ENCODE results near the gene KRTAP25-1.

The KRTAP25-1 gene

DNA sequence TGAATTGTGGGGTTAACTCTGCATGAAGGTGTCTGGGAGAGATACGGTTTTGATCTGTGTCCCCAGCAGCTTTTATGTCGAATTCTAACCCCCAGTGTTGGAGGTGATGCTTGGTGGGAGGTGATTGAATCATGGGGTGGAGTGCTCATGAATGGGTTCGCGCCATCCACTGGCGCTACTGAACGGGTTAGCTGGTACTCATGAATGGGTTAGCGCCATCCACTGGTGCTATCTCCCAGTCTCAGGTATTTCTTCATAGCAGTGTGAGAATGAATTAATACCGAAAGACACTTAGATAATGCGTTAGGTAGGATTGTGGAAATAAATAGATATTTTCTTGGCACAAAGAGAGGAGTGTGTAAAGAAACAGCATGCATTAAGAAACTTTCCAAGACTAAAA lies 40.5 kb downstream of the KRTAP25-1 start:
- DNase-seq = no peak

DNA sequence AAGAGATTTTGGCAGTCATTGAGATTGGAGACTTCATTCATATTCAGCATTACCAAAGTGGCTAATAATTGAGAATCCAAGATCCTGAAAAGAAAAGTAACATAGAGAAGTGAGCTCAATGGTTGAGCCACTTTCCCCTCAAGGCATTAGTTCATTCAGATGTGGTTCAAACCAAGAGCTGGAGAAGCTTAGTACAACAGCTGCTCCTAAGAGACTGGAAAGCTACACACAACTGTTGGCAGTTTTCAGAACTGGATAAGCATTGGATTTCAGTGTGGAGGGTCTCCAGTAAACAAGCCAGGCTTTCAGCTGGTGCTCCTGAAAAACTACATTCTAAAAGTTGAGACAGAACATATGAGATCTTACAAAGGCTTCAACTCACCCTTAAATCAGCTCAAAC lies 44.3 kb downstream of the KRTAP25-1 start:
- DNase-seq = peak in 1 of 2 experiments; percentile 35

DNA sequence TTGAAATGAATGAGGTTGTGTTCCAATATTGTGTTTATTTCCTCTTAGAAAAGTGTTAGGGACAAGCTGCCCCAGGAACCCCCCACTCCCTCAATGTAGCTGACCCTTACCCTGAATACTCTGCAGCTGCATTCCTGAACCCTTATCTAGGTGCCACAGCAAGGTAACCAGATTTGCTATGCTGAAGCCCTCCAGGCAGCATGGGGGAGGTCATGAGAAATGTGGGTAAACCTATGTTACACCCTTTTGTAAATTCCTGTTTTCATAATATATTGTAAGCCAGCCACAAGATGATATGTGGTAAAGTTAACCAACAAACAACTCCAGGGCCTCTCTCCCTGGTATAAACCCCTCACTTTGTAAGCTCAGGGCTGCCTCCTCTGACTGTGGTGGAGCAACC lies 45.6 kb downstream of the KRTAP25-1 start:
- DNase-seq = no peak

DNA sequence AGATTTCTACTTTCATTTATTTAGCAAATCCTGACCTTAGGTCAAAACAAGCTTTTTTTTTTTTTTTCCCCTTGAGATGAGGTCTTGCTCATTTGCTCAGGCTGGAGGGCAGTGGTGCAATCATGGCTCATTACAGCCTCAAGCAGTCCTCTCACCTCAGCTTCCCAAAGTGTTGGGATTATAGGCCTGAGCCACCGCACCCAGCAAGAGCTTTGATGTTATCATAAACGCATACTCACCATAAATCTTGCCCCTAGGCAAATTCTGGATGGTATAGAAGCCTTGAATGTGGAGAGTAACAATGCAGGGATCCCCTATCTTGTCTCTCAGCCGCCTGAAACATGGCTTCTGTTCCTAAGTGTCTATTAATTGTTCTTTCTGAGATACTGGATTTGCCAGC lies 48.7 kb downstream of the KRTAP25-1 start:
- DNase-seq = no peak
